GM13977 (cell line): Measurements from ENCODE around the gene RAB10.

ENCODE experiments used
- DNase-seq: peaks from one replicate; pipeline ENCODE4 v3.0.0; 2012; ENCODE audit warnings: low spot score
- in situ Hi-C: fragments of 300-500 bp; cut with MboI; formaldehyde crosslinking; loops from one replicate; pipeline ENCODE4 v1.12.0; 2022; ENCODE audit warnings: low sequenced_read_pairs, low pct_unique_long_range_greater_than_20kb, mixed read lengths, inconsistent platforms; ENCODE audit not compliant: unreplicated experiment
- TF ChIP-seq, protein P1 (sequence below): IDR thresholded peaks from 2 replicates; pipeline ENCODE4 v1.5.1; 2012; ENCODE audit warnings: mild to moderate bottlenecking, control low read depth; ENCODE audit not compliant: insufficient read depth; ENCODE audit errors: extremely low read depth, missing control alignments

Gene RAB10

DNA sequence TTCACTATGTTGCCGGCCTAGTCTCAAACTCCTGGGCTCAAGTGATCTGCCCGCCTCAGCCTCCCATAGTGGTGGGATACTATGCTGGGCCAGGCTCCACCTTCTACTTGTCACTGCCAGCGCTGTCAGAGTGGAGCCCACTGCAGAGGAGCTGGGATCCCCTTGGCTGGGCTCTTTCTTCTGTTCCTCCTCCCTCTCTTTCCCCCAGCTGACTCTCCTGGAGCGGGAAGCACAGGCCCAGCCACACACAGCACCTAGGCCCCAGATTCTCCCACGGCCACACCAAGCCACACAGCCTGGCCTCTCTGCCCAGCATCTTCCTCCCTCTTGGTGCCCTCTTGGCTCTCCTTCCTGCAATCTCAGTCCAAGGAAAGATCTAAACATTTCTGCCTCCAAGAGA is 135.3 kb downstream of the RAB10 start:
- in situ Hi-C loops = no loop called here

DNA sequence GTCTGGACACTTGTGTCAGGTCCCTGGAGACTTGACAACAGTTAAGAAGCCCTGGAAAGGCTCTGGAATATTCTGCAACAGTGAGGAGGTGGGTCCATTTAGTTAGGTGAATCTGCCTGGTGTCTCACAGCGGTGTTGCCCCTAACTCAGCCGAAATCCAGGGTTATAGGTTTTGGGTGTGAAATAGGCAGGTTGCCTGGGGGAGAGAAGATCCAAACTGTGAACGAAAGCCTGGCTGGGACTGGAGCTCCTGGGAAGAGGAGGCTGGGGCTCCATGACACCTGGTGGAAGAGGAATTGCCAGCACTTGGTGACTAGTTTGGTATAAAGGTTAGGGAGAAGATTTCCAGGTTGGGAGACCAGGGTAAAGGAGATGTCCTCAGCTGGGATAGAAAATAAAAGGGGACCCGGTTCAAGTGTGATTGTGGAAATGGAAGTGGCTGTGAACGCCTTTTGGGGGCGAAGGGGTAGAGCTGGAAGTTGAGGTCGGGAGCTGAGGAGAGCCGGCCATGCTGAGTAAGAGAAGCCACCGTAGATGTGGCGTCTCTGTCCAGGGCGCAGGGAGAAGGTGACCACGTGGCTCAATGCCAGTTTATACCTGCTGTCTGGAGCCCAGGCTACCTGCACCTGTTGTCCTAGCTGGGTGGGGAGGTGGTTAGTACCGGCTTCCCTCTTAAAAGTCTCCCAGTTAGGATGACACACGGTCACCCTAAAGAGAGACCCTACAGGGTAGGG is 136.0 kb downstream of the RAB10 start:
- TF ChIP-seq, protein P1, sequence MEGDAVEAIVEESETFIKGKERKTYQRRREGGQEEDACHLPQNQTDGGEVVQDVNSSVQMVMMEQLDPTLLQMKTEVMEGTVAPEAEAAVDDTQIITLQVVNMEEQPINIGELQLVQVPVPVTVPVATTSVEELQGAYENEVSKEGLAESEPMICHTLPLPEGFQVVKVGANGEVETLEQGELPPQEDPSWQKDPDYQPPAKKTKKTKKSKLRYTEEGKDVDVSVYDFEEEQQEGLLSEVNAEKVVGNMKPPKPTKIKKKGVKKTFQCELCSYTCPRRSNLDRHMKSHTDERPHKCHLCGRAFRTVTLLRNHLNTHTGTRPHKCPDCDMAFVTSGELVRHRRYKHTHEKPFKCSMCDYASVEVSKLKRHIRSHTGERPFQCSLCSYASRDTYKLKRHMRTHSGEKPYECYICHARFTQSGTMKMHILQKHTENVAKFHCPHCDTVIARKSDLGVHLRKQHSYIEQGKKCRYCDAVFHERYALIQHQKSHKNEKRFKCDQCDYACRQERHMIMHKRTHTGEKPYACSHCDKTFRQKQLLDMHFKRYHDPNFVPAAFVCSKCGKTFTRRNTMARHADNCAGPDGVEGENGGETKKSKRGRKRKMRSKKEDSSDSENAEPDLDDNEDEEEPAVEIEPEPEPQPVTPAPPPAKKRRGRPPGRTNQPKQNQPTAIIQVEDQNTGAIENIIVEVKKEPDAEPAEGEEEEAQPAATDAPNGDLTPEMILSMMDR = no peak
- no peak for DNase-seq
- in situ Hi-C loops = no loop called here

More for the DNA sequence above, 135.3 kb downstream of the RAB10 start:
- TF ChIP-seq, protein P1 = no peak
- DNase-seq = peak; percentile 9

DNA sequence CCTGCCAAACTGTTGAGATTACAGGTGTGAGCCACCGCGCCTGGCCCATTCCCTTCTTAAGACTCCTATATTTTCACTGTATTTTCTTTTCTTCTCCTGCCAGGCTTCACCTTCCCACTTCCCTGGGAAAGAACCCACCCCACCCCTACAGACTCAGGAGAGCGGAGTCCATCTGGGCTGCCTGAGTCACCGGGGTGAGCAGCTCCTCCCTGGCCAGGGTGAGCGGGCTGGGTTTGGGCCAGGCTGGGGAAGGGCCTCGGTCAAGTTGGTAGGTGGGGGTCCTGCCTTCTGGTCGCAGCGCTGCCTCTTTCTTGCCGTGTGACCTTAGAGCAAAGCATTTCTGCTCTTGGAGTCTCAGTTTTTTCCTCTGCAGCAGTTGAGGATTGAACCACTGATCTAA is 136.9 kb downstream of the RAB10 start:
- TF ChIP-seq, protein P1 = no peak
- DNase-seq = no peak
- in situ Hi-C loops = no loop called here

DNA sequence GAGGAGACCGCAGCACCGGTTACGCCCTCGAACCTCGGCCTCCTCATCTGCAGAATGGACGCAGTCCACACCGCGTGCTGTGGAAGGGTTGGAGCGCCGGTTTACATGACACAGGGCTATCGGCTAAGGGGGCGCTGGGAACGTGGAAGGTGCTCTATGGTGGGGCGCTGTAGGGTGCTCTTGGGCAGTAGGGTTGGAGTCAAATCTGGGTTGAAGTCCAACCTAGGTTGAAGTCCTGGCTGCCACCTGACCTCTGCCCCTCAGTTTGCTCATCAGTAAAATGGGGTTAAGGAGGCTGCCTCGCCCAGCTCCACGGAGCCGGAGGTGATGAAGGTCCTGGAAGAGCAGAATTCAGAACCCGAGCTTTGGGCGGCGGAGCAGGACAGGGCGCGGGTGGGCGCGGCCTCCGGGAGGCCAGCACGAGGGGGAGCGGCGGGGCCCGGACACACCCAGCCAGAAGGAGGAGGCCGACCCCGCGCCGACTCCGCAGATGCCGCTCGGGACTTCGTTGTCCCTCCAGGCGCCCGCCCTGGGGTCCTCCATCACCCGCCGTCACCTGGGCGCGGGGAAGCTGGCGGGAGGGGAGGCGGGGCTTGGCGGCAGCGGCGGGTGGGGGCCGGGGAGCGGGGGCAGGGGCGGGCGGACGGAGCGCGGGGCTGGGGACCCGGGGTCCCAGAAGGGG is 138.4 kb downstream of the RAB10 start:
- DNase-seq = peak; percentile 45
- TF ChIP-seq, protein P1 = no peak
- in situ Hi-C loops = no loop called here

DNA sequence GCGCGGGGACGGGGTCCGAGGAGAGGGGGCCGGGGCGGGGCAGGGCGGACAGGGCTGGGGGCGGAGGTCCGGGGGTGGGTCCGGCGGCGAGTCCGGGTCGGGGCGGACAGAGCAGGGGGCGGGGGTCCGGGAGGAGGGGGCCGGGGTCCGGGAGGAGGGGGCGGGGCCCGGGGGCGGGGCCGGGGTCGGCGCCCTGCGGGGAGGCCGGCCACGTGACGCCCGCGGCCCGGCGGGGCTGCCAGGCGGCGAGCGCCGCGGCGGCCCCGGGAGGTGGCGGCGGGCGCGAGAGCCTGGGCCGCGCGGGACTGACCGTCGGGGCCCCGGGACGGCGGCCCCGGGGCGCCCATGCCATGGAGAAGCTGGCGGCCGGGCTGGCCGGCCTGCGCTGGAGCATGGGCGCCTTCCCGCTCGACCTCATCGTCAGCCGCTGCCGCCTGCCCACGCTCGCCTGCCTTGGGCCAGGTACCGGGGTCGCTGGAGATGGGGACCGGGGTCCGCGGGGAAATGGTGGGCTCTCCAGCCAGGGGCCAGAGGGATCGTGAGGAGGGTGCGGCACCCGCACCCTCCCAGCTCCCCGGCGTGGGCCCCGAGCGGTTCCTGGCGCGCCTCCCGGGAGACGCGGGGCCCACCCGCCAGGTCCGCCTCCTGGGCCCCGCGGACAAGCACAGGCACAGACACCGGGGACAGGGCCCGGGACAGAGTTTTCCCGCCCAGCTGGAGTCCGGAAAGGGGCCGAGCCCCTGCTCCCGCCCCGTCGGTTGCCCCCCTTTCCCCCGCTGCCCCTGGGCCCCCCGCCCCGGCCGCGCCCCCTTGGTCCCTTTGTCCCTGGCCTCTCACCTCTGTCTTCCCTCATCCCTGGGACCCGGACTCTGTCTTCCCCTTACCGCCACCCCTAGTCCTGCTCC is 139.2 kb downstream of the RAB10 start, which contains the start of gene GAREM2:
GAREM2 (plus strand) TSS at position 218 of the 905 bp plus-strand sequence; CDS start at position 351, 133 bp downstream.
- TF ChIP-seq, protein P1 = no peak
- peak; percentile 68 for DNase-seq
- in situ Hi-C loops = no loop called here

DNA sequence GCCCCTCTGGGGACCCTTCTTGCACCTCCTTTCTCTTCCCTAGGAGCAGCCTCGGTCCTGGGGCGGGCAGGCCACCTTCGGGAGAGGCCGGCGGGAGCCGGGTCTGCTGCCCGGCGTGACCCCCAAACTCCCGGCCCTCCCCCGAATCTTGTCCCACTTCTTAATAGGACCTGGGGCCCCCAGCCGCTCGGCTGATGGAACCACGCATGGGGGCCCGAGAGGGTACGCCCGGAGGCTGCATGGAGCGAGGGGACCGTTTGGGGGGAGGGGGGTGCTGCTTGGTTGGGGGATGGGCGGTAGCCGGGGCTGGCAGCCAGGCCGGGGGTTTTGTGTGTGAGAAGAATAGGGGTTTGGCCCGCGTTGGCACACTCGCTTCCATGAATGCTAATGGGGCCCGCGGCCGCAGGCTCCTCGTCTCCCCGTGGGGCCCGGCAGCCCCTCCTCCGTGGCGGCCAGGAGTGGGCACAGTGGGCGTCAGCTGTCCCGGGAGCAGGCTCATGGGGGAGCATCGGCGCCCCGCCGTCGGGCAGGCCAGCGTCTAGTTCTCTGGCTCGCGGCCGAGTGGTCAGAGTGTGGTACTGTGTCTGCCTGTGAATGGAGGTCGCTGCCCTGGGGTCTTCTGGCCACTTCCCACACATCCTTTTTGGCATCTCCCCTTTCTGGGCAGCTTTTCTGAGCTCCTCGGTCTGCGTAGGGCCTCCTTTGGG is 140.0 kb downstream of the RAB10 start:
- TF ChIP-seq, protein P1 = no peak
- in situ Hi-C loops = no loop called here
- DNase-seq = no peak
